ENCODE measurements around the gene JAML.
"Not testable (repeated sequence)": the region's sequence is repeated elsewhere in the genome, so short reads cannot be mapped to it uniquely, and the experiment has no call there.

JAML gene

GRCh38 chr11:118192817-118193216 lies 32.0 kb downstream of the JAML start:
- not testable (repeated sequence) for DNase-seq

- DNase-seq, result not testable (repeated sequence)
Observed at GRCh38 chr11:118190942-118191506, 33.8 kb downstream of the JAML start.

DNA sequence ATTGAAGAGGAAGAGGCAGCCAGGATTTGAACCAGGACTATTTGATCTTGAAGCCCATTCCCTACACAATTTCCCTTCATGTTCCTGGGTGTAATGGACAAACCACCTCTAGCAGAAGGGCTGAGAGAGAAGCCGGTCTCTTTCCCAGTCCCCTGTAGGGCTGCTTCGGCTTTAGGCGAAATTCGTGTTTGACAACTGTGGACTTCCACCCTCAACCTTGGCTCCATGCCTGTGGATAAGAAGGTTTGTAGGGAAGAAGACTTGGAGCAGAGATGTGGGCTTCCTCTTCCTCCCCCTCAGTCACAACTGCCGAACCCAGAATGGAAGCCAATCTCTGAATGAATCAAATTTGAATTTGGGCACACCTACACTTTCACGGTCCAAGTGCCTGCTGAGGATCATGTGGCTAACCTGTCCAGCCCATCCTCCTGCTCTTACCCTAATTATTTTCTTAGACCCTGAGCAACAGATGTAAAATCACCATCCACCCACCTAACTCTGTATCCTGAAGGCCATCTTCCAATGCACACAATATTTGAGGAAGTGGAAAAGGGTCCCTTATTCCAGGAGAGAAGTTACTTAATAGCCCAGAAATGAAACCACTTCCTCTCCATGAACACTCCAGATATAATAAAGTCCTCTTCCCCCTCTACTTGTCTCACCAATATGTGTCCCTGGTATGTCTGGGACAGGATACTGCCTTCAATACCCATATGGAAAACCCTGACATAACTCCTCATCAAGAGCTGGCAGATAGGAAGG lies 38.3 kb downstream of the JAML start:
- DNase-seq, result no peak

GRCh38 chr11:118184784-118185579 lies 39.8 kb downstream of the JAML start:
- DNase-seq, result no peak

DNA sequence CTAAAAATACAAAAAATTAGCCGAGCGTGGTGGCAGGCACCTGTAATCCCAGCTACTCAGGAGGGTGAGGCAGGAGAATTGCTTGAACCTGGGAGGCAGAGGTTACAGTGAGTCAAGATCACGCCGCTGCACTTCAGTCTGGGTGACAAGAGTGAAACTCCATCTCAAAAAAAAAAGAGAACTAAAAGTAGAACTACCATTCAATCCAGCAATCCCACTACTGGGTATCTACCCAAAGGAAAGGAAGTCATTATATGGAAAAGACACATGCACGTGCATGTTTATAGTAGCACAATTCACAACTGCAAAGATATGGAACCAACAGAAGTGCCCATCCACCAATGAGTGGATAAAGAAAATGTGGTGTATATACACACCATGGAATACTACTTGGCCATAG lies 41.1 kb downstream of the JAML start:
- DNase-seq, result not testable (repeated sequence)

GRCh38 chr11:118180300-118180703 lies 44.5 kb downstream of the JAML start:
- no peak for DNase-seq

DNA sequence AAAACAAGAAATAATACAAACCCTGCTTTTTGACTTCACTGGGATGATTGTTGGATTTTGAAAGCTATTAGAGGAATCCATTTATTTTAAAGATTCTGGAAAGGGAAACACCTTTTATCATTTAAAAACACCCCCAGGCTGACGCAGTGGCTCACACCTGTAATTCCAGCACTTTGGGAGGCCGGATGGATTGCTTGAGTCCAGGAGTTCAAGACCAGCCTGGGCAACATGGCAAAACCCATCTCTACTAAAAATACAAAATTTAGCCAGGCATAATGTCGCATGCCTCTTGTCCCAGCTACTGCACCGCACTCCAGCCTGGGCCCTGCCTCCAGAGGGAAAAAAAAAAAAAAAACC lies 48.1 kb downstream of the JAML start:
- DNase-seq, result no peak

- DNase-seq, result no peak
Observed at GRCh38 chr11:118175993-118176777, 48.6 kb downstream of the JAML start, which contains the start of gene SCN2B. Gene SCN2B (minus strand): TSS chr11:118176639. CDS start chr11:118176431, 208 bp downstream.

GRCh38 chr11:118175031-118175992 lies 49.5 kb downstream of the JAML start:
- DNase-seq, result no peak

DNA sequence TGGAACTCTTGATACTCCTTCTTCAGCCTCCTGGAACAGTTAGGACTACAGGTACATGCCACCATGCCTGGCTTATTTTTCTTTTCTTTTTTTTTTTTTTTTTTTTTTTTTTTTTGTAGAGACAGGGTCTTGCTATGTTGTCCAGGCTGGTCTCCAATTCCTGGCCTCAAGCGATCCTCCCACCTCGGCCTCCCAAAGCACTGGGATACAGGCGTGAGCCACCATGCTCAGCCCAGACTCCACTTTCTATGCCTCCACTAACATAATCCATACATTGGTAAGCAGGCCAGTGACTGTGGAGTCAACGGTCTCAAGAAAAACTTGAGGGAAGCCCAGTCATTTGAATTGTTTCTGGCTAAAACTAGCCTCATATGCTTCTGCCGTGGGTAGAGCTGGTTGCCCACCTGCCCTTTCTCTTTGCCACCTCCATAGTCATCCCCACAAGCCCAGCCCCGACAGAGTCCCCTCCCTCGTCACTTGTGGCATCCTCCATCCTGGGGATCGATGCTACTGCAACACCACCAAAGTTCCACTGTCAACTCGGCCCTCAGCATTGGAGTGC lies 50.7 kb downstream of the JAML start:
- no peak for DNase-seq

GRCh38 chr11:118172356-118172755 lies 52.5 kb downstream of the JAML start:
- no peak for DNase-seq

DNA sequence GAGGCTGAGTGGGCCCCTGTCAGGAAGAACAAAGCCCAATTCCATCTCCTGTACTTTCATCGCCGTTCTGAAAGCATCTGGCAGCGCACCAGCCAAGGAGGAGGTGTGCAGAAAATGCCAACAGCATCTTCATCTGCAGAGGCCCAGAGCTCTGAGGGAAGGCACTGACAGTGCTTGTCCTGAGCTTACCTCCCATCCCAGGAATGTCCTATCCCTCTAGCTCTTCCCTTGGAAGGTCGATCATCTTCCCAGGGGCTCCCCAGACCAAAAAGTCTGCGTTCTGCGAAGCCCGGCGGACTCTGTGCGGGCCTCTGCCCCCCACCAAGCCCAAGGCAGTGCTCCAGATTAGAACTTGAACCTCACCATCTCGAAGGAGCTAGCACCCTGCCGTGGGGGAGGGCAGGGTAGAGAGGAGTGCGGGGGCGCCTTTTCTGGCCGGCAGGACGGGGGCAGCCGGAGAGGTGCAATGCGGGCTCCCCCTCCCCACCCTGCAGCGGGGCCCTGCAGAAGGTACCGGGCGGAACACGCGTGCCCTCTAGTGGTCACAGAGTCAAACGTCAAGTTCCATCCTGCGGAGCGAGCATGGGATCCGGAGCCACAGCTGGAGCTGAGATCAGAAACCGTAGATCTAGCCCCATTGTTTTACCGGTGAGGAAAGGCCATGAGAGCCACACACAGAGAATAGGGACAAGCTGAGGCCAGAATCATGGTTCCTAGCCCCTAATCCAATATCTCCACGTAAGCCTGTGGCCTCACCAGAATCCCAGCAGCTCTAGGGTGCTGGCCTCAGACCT lies 53.3 kb downstream of the JAML start:
- DNase-seq, result peak; percentile 65

DNA sequence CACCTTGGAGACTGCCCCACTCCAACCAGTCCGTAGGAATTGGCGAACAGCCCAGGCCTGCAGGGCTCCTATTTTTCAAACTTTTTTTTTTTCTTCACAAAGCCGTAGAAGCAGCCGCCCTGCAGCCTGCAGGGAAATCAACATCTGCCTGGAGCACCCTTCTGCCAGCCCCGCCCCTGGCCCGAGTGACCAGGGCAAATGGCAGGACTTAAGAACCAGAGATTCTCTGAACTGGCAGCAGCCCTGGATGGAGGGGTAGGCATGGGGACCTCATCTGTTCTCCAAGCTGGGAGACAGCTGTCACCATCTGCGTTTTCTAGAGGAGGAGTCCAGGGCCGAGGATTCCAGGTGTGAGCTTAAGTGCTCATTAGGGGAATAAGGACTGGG lies 53.9 kb downstream of the JAML start:
- no peak for DNase-seq

GRCh38 chr11:118170231-118170630 lies 54.6 kb downstream of the JAML start:
- no peak for DNase-seq

- DNase-seq, result no peak
Observed at GRCh38 chr11:118169300-118170140, 55.3 kb downstream of the JAML start.

DNA sequence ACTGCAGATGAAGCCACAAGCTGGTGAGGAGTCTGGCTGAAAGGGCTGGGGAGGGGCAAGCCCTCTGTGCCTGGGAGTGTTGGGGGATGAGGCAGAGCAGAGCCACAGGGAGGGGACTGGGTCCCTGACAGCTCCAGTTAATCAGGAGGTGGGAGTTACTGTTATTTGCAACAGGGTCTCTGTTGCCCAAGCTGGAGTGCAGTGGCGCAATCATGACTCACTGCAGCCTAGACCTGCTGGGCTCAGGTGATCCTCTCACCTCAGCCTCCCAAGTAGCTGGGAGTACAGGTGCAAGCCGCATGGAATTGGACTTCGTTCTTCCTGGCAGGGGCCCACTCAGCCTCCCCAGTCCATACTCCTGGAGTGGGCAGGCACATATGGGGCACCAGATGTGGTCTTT lies 56.1 kb downstream of the JAML start:
- DNase-seq, result no peak

- no peak for DNase-seq
Observed at GRCh38 chr11:118168316-118168715, 56.5 kb downstream of the JAML start.

- no peak for DNase-seq
Observed at GRCh38 chr11:118167906-118168305, 56.9 kb downstream of the JAML start.

- DNase-seq, result no peak
Observed at GRCh38 chr11:118167253-118167652, 57.6 kb downstream of the JAML start.

DNA sequence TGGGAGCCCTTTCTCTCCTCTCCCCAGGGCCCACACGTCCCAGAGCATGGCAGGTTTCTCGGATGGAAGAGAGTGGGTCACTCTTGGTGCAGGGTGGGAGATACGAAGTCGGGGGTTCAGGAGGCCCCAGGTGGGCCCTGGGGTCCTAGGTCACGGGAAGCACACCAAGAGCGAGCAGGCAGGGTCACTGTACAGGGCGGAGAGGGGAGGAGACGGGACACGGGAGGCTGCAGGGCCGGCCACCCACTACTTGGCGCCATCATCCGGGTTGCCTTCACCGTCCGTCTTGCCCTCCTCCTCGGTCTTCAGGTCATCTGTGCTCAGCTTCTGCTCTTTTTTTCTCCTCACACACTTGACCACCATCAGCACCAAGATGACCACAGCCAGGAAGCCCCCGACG lies 58.2 kb downstream of the JAML start:
- DNase-seq, result no peak
